Ishikawa (cell line): ENCODE data around the gene KCNAB2.

Experiments used
- CEBPB ChIP-seq: IDR thresholded peaks from 2 replicates; pipeline ENCODE4 v1.6.1; 2012
- CREB1 ChIP-seq: IDR thresholded peaks from 2 replicates; pipeline ENCODE4 v1.6.1; 2012; ENCODE audit warnings: low read depth
- EP300 ChIP-seq: IDR thresholded peaks from 2 replicates; pipeline ENCODE4 v1.6.1; 2012; ENCODE audit warnings: borderline replicate concordance
- NFIC ChIP-seq: IDR thresholded peaks from 2 replicates; pipeline ENCODE4 v1.6.1; 2012
- RAD21 ChIP-seq: IDR thresholded peaks from 2 replicates; pipeline ENCODE4 v1.6.1; 2012; ENCODE audit warnings: low read depth
- TAF1 ChIP-seq: IDR thresholded peaks from 2 replicates; pipeline ENCODE4 v1.6.1; 2012; ENCODE audit warnings: low read depth, mild to moderate bottlenecking
- TCF12 ChIP-seq: IDR thresholded peaks from 2 replicates; pipeline ENCODE4 v1.6.1; 2012; ENCODE audit warnings: low read depth
- YY1 ChIP-seq: IDR thresholded peaks from 2 replicates; pipeline ENCODE4 v1.6.1; 2012; ENCODE audit warnings: low read depth
- ZBTB7A ChIP-seq: IDR thresholded peaks from 2 replicates; pipeline ENCODE4 v1.6.1; 2012; ENCODE audit warnings: low read depth
- TF ChIP-seq, protein P1 (sequence below): IDR thresholded peaks from 2 replicates; pipeline ENCODE4 v1.6.1; 2012
- TF ChIP-seq, protein P2 (sequence below): IDR thresholded peaks from 2 replicates; pipeline ENCODE4 v1.6.1; 2012; ENCODE audit warnings: low read depth, mild to moderate bottlenecking
- TF ChIP-seq, protein P3 (sequence below): IDR thresholded peaks from 2 replicates; pipeline ENCODE4 v1.6.1; 2012

DNA sequence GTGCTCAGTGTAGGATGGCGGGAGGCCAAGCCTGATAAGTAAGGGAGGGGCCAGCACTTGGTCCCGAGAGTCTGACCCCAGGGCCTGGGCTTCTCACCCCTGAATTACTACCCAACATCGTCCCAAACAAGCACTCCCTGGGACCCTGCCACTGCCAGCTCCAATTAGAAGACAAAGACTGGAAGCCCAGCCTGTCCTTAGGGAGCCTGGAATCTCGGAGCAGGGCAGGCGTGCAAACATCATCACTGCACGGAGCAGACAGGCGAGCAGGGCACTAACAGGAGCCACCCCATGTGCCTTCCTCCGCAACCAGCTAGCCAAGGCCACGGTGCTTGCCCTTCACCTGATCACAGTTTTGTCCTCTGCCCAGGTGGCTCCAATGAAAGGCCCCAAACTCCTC lies 23.2 kb downstream of the KCNAB2 start:
- TF ChIP-seq EP300 (no peak), RAD21 (no peak), TCF12 (no peak), ZBTB7A (no peak), YY1 (no peak), CREB1 (no peak), TAF1 (no peak), CEBPB (no peak), NFIC (no peak)
- TF ChIP-seq, protein P1, sequence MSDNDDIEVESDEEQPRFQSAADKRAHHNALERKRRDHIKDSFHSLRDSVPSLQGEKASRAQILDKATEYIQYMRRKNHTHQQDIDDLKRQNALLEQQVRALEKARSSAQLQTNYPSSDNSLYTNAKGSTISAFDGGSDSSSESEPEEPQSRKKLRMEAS: no peak
- TF ChIP-seq, protein P2, sequence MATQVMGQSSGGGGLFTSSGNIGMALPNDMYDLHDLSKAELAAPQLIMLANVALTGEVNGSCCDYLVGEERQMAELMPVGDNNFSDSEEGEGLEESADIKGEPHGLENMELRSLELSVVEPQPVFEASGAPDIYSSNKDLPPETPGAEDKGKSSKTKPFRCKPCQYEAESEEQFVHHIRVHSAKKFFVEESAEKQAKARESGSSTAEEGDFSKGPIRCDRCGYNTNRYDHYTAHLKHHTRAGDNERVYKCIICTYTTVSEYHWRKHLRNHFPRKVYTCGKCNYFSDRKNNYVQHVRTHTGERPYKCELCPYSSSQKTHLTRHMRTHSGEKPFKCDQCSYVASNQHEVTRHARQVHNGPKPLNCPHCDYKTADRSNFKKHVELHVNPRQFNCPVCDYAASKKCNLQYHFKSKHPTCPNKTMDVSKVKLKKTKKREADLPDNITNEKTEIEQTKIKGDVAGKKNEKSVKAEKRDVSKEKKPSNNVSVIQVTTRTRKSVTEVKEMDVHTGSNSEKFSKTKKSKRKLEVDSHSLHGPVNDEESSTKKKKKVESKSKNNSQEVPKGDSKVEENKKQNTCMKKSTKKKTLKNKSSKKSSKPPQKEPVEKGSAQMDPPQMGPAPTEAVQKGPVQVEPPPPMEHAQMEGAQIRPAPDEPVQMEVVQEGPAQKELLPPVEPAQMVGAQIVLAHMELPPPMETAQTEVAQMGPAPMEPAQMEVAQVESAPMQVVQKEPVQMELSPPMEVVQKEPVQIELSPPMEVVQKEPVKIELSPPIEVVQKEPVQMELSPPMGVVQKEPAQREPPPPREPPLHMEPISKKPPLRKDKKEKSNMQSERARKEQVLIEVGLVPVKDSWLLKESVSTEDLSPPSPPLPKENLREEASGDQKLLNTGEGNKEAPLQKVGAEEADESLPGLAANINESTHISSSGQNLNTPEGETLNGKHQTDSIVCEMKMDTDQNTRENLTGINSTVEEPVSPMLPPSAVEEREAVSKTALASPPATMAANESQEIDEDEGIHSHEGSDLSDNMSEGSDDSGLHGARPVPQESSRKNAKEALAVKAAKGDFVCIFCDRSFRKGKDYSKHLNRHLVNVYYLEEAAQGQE: no peak
- TF ChIP-seq, protein P3, sequence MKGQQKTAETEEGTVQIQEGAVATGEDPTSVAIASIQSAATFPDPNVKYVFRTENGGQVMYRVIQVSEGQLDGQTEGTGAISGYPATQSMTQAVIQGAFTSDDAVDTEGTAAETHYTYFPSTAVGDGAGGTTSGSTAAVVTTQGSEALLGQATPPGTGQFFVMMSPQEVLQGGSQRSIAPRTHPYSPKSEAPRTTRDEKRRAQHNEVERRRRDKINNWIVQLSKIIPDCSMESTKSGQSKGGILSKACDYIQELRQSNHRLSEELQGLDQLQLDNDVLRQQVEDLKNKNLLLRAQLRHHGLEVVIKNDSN: no peak
